SK-N-SH (cell line): ENCODE data around the gene CCHCR1.

Source experiments
- CTCF ChIP-seq: fragments of 200-600 bp; sonication (generic); IDR thresholded peaks from 2 replicates; pipeline ENCODE4 v1.6.1; 2017; ENCODE audit warnings: antibody characterized with exemption, mild to moderate bottlenecking, moderate library complexity
- JUND ChIP-seq: IDR thresholded peaks from 2 replicates; pipeline ENCODE4 v1.4.0; 2012
- MAX ChIP-seq: IDR thresholded peaks from 2 replicates; pipeline ENCODE4 v1.4.0; 2012; ENCODE audit warnings: low read depth
- PBX3 ChIP-seq: IDR thresholded peaks from 2 replicates; pipeline ENCODE4; 2012
- RAD21 ChIP-seq: IDR thresholded peaks from 2 replicates; pipeline ENCODE4 v1.6.1; 2012; ENCODE audit warnings: mild to moderate bottlenecking, low read length
- RCOR1 ChIP-seq: fragments of 150-350 bp; IDR thresholded peaks from 2 replicates; pipeline ENCODE4 v1.6.1; 2017; ENCODE audit warnings: antibody characterized with exemption, low read length
- RFX5 ChIP-seq: IDR thresholded peaks from 2 replicates; pipeline ENCODE4 v1.6.1; 2012; ENCODE audit warnings: mild to moderate bottlenecking, improper control_type of control experiment, low read length
- USF2 ChIP-seq: fragments of 150-350 bp; IDR thresholded peaks from 2 replicates; pipeline ENCODE4 v1.6.1; 2017; ENCODE audit warnings: antibody characterized with exemption, low read length, low read depth, borderline replicate concordance

- TF ChIP-seq RFX5, result no peak
- TF ChIP-seq RCOR1, result no peak
- no peak for TF ChIP-seq CTCF
- no peak for TF ChIP-seq JUND
- TF ChIP-seq RAD21, result no peak
- no peak for TF ChIP-seq MAX
- TF ChIP-seq PBX3, result no peak
- no peak for TF ChIP-seq USF2
Observed at GRCh38 chr6:31204751-31205145, 47.1 kb upstream of the CCHCR1 start.
